Lower leg skin (tissue), 3 donors: ENCODE measurements around the gene USP33.

Source experiments
- CTCF ChIP-seq, 3 donors: fragments of 450-650 bp; IDR thresholded peaks; one replicate each; pipeline ENCODE4 v1.5.1; 2016; ENCODE audit warnings: antibody characterized with exemption in 3 of 3, mild to moderate bottlenecking in 3 of 3, moderate library complexity in 2 of 3
- POLR2A ChIP-seq, 2 donors: fragments of 450-650 bp; IDR thresholded peaks; one replicate each; pipeline ENCODE4 v1.6.1; 2016 to 2017; ENCODE audit warnings: antibody characterized with exemption in 2 of 2, mild to moderate bottlenecking in 1 of 2, moderate library complexity in 1 of 2

- no peak for TF ChIP-seq POLR2A (IDR thresholded peaks at IDR 0.05)
- TF ChIP-seq CTCF (IDR thresholded peaks at IDR 0.05) = no peak
Measured at GRCh38 chr1:77688939-77689338, 70.7 kb downstream of the USP33 start.
